ENCODE measurements around the gene MIA. TPM values are rescaled to one million over a fixed set of nuclear protein-coding genes. Genes with fewer than 3 reads are reported as not detected.

MIA gene
- total and polyA plus RNA-seq, 2 of the 8 experiments (the other 6 are each of a cell fraction or from before 2014, with no cell fraction given) = not detected

GRCh38 chr19:40776364-40776763 lies 1.0 kb downstream of the MIA start:
- TF ChIP-seq CREB1 (IDR thresholded peaks at IDR 0.05) (no peak), RFX5 (IDR thresholded peaks at IDR 0.05; ENCODE audit: borderline replicate concordance, low read depth, low read length) (no peak), ZNF274 (IDR thresholded peaks at IDR 0.05; ENCODE audit: borderline replicate concordance, extremely low read depth, low read length) (no peak), GTF2F1 (IDR thresholded peaks at IDR 0.05; ENCODE audit: borderline replicate concordance, low read depth, low read length) (no peak), EZH2 (IDR thresholded peaks at IDR 0.05; ENCODE audit: low read depth, low read length, severe bottlenecking) (no peak), KDM1A (IDR thresholded peaks at IDR 0.05; ENCODE audit: borderline replicate concordance, low read length) (no peak), TEAD4 (IDR thresholded peaks at IDR 0.05; ENCODE audit: low read depth, low read length) (no peak)
- H4K8ac ChIP-seq (ENCODE audit: extremely low read depth, insufficient read depth, low read length) = no peak overlapping the region; the same call in 1 of the 2 replicates
- no peak overlapping the region for H3K56ac ChIP-seq (replicated peaks; ENCODE audit: insufficient read length, low read depth, low read length)
- H3K79me2 ChIP-seq (ENCODE audit: control insufficient read depth in 1 of 2, insufficient read depth in 2 of 2, low read length in 2 of 2) = no peaks in the 10 kb centered on the region
- 0 out of 2 replicates have a peak overlapping the region, but pooled peaks have one; percentile 97 for H2BK5ac ChIP-seq (ENCODE audit: low read depth, low read length)
- no peak overlapping the region for H3K18ac ChIP-seq (ENCODE audit: extremely low read depth, low read length)
- no peak overlapping the region for H4K5ac ChIP-seq (ENCODE audit: insufficient read length, low read depth, low read length)
- no peaks in the 10 kb centered on the region for H3K9me3 ChIP-seq (ENCODE audit: insufficient read depth in 2 of 2, low read depth in 1 of 2, low read length in 1 of 2)
- H3K27me3 ChIP-seq (replicated peaks in 1 of 4; ENCODE audit: control insufficient read depth in 3 of 4, extremely low read depth in 1 of 4, insufficient read depth in 3 of 4, low read length in 3 of 4) = no peaks in the 10 kb centered on the region
- WGBS, 2 experiments (ENCODE audit: extremely low coverage in 1 of 2, insufficient coverage in 1 of 2, insufficient read length in 1 of 2, insufficient replicate concordance in 2 of 2, low coverage in 1 of 2, low lambda C conversion rate in 2 of 2, missing lambda C conversion rate in 1 of 2) = 75% methylated on average over 7 of the region's 7 CpGs; no CpG with 5 or more reads in 1 of the 2 experiments
- peaks cover 0 to 14% (median 6%) of the 10 kb centered on the region in 4 experiments; a peak in 6 of 7 replicates for H3K4me1 ChIP-seq (replicated peaks in 1 of 4; ENCODE audit: control insufficient read depth in 3 of 4, insufficient read depth in 4 of 4, low read length in 3 of 4)
- H3K4ac ChIP-seq (replicated peaks; ENCODE audit: insufficient read length, low read depth, low read length) = no peak overlapping the region
- no peak overlapping the region for H3K9ac ChIP-seq (replicated peaks in 1 of 4; ENCODE audit: extremely low read depth in 1 of 4, low read depth in 3 of 4, low read length in 3 of 4)
- peaks cover 8% of the 10 kb centered on the region; the same call in 1 of the 2 replicates for H3K23me2 ChIP-seq (ENCODE audit: low read depth, low read length)
- no peak overlapping the region for H2BK12ac ChIP-seq (ENCODE audit: low read depth, low read length)
- POLR2A ChIA-PET (ENCODE audit: partially characterized antibody) = interaction anchor here (1.1 to 17.9 kb wide), 6 partner anchors 9 to 26 kb away, joined by 4 to 399 read pairs (median 28); partner anchors contain the start of genes ACTMAP, EGLN2 and SNRPA
- H3K27ac ChIP-seq (ENCODE audit: low read depth, low read length) = no peak overlapping the region
- H2BK120ac ChIP-seq (replicated peaks; ENCODE audit: low read depth, low read length) = no peak overlapping the region
- no peaks in the 10 kb centered on the region for H3K79me1 ChIP-seq (ENCODE audit: low read depth, low read length)
- H2BK20ac ChIP-seq (ENCODE audit: low read length) = no peak overlapping the region
- CTCF ChIA-PET (ENCODE audit: partially characterized antibody) = interaction anchor here (3.9 kb wide), 1 partner anchor 21 kb away, joined by 29 read pairs; the partner anchor contains the start of gene EGLN2
- FAIRE-seq (no peak), DNase-seq (ENCODE audit: low read depth in 1 of 2, low spot score in 2 of 2) (no peak)
- H4K20me1 ChIP-seq (replicated peaks in 1 of 2; ENCODE audit: control insufficient read depth in 1 of 2, insufficient read depth in 2 of 2, low read length in 2 of 2) = no peaks in the 10 kb centered on the region
- no peaks in the 10 kb centered on the region for H3K36me3 ChIP-seq (ENCODE audit: control insufficient read depth in 2 of 4, insufficient read depth in 4 of 4, low read length in 3 of 4)
- no peak overlapping the region for H3K14ac ChIP-seq (ENCODE audit: insufficient read length)
- H2BK15ac ChIP-seq (ENCODE audit: low read length) = no peak overlapping the region
- H4K91ac ChIP-seq (replicated peaks; ENCODE audit: insufficient read length, low read length) = no peak overlapping the region
- H3K4me3 ChIP-seq (ENCODE audit: extremely low read depth in 1 of 4, insufficient read depth in 2 of 4, low read depth in 3 of 4, low read length in 4 of 4) = no peak overlapping the region
- peak overlapping the region; percentile 94 to 96; a peak in 1 of 4 replicates for H3K4me2 ChIP-seq (ENCODE audit: insufficient read depth in 1 of 2, low read depth in 2 of 2, low read length in 2 of 2)
- no peak overlapping the region for H2AFZ ChIP-seq (ENCODE audit: low read length)
- no peak overlapping the region for H2AK5ac ChIP-seq (ENCODE audit: low read depth, low read length)
- H3K23ac ChIP-seq (ENCODE audit: insufficient read length) = no peak overlapping the region

Measured in H1 (cell line).